ENCODE data around the gene CDC42EP5.

Gene CDC42EP5

GRCh38 chr19:54465426-54466109, 7.5 kb downstream of the CDC42EP5 start:
- TF ChIP-seq ZFX (IDR thresholded peaks at IDR 0.05) = no peak
- no peak for TF ChIP-seq CTCF (conservative IDR thresholded peaks at IDR 0.05)
- H3K27ac ChIP-seq = peak overlapping the region; percentile 100

GRCh38 chr19:54464630-54465425, 8.3 kb downstream of the CDC42EP5 start:
- TF ChIP-seq CTCF (conservative IDR thresholded peaks at IDR 0.05) (no peak), ZFX (IDR thresholded peaks at IDR 0.05) (no peak)
- peak overlapping the region; percentile 100 for H3K27ac ChIP-seq

DNA sequence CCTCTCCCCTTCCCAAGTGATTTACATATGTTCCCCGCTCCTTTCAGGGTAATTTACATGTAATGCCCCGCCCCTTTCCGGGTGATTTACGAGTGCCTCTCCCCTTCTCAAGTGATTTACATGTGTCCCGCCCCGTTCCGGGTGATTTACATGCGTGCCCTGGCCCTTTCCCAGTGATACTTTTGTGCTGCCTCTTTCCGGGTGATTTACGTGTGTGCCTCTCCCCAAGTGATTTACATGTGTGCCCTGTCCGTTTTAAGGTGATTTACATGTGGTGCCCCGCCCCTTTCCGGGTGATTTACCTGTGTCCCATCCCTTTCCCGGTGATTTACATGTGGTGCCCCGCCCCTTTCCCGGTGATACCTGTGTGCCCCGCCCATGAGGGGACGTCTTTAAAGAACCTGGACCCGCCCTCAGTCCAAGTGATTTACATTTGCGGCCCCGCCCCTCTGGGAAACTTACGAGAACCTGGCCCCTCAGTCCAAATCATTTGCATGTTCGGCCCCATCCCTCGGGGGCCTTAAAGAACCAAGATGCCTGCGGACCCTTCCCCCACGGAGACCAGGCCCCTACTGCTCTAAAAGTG, 9.0 kb downstream of the CDC42EP5 start:
- peak overlapping the region; percentile 100 for H3K27ac ChIP-seq
- no peak for TF ChIP-seq CTCF (conservative IDR thresholded peaks at IDR 0.05)
- TF ChIP-seq ZFX (IDR thresholded peaks at IDR 0.05) = no peak

DNA sequence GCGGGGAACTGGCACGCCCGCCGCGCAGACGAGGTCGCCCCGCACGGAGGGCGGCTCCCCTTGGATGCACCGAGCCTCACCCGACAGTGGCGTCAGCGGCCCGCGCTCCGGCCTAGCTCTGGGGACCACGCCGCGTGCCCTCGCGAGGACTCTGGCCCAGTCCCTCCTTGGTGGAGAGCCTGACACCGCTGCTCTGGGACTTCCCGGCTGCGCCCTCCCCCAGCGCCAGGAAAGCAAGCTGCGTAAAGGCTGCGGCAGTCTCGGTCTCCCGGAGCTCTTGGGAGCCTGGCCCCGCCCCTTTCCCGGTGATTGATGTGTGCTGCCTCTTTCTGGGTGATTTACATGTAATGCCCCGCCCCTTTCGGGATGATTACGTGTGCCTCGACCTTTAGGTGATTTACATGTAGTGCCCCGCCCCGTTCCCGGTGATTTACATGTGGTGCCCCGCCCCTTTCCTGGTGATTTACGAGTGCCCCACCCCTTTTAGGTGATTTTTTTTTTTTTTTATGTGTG, 9.5 kb downstream of the CDC42EP5 start, which contains the start of gene LENG9:
LENG9 (minus strand) TSS at position 248 of the 513 bp plus-strand sequence. CDS start 252 bp downstream, outside the sequence.
- no peak for TF ChIP-seq CTCF (conservative IDR thresholded peaks at IDR 0.05)
- TF ChIP-seq ZFX (IDR thresholded peaks at IDR 0.05) = peak; percentile 55; the same call in 1 of the 2 replicates
- peak within 1 kb of the TSS; percentile 100 for H3K27ac ChIP-seq

GRCh38 chr19:54462655-54463530, 10.2 kb downstream of the CDC42EP5 start:
- peak overlapping the region; percentile 100 for H3K27ac ChIP-seq
- TF ChIP-seq CTCF (conservative IDR thresholded peaks at IDR 0.05) = no peak; the same call in 1 of the 2 replicates
- TF ChIP-seq ZFX (IDR thresholded peaks at IDR 0.05) = peak; percentile 82; the same call in 1 of the 2 replicates

DNA sequence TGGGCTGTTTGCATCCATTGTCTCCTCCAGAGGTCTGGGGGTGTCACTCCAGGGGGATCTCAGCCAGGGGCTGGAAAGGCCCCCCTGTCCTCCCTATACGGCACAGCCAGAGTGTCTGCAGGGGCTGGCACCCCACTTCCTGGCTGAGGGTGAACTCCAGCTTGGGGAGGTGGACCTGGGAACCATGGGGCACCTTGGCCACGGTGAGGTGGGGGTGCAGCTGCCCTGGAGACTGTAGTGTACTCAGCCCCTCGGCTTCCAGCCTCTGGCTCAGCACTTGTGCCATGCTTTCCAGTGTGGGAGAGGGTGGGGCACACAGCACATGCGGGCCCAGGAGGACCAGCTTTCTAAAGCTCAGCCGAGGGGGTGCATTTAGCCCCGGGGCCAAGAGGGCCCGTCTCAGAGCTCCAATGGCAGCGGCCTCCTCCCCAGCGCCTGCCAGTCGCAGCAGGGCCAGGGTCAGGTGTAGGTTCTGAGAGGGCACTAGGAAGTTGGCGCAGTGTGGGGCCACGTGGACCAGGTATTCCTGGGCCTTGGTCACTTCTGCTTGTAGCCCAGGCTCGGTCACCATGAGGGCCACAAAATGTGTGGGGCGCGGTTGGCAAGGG, 10.9 kb downstream of the CDC42EP5 start:
- TF ChIP-seq CTCF (conservative IDR thresholded peaks at IDR 0.05) = no peak

More for the DNA sequence above, 10.9 kb downstream of the CDC42EP5 start:
- H3K27ac ChIP-seq = peak overlapping the region; percentile 100
